Activated naive CD8-positive, alpha-beta T cell (primary cell): Measurements from ENCODE around the gene GLRA3.
"Not testable (repeated sequence)": the region's sequence is repeated elsewhere in the genome, so short reads cannot be mapped to it uniquely, and the experiment has no call there.

Source experiments
- H3K27ac Mint-ChIP-seq: one replicate; pipeline ENCODE4 v1.8.0; 2021; ENCODE audit warnings: mixed read lengths
- H3K27me3 Mint-ChIP-seq: one replicate; pipeline ENCODE4 v1.8.0; 2021; ENCODE audit warnings: mixed read lengths
- H3K36me3 Mint-ChIP-seq: one replicate; pipeline ENCODE4 v1.8.0; 2021; ENCODE audit warnings: mixed read lengths
- H3K4me1 Mint-ChIP-seq: one replicate; pipeline ENCODE4 v1.8.0; 2021; ENCODE audit warnings: low read depth, mixed read lengths
- H3K4me3 Mint-ChIP-seq: one replicate; pipeline ENCODE4 v1.8.0; 2021; ENCODE audit warnings: mild to moderate bottlenecking, mixed read lengths
- H3K9me3 Mint-ChIP-seq: one replicate; pipeline ENCODE4 v1.8.0; 2021; ENCODE audit warnings: low read depth, mixed read lengths

GLRA3 gene

GRCh38 chr4:174629907-174630450, 199.1 kb downstream of the GLRA3 start:
- H3K4me1 Mint-ChIP-seq, H3K9me3 Mint-ChIP-seq, H3K36me3 Mint-ChIP-seq, H3K27me3 Mint-ChIP-seq, H3K4me3 Mint-ChIP-seq, H3K27ac Mint-ChIP-seq: not testable (repeated sequence)

- Mint-ChIP-seq H3K4me3 (no peak overlapping the region), H3K4me1 (no peaks in the 10 kb centered on the region), H3K9me3 (no peaks in the 10 kb centered on the region), H3K27ac (no peak overlapping the region), H3K36me3 (no peaks in the 10 kb centered on the region), H3K27me3 (no peaks in the 10 kb centered on the region)
These were observed 199.8 kb downstream of the GLRA3 start for GRCh38 chr4:174629265-174629664.

GRCh38 chr4:174628191-174628590, 200.9 kb downstream of the GLRA3 start:
- Mint-ChIP-seq H3K27me3 (no peaks in the 10 kb centered on the region), H3K36me3 (no peaks in the 10 kb centered on the region), H3K27ac (no peak overlapping the region), H3K4me1 (no peaks in the 10 kb centered on the region), H3K4me3 (no peak overlapping the region), H3K9me3 (no peaks in the 10 kb centered on the region)

GRCh38 chr4:174627473-174627872, 201.6 kb downstream of the GLRA3 start:
- Mint-ChIP-seq H3K36me3 (no peaks in the 10 kb centered on the region), H3K9me3 (no peaks in the 10 kb centered on the region), H3K27ac (no peak overlapping the region), H3K4me1 (no peaks in the 10 kb centered on the region), H3K4me3 (no peak overlapping the region), H3K27me3 (no peaks in the 10 kb centered on the region)

GRCh38 chr4:174626342-174627008, 202.6 kb downstream of the GLRA3 start:
- H3K27me3 Mint-ChIP-seq = no peaks in the 10 kb centered on the region
- H3K9me3 Mint-ChIP-seq = no peaks in the 10 kb centered on the region
- H3K4me1 Mint-ChIP-seq = no peaks in the 10 kb centered on the region
- H3K36me3 Mint-ChIP-seq = no peaks in the 10 kb centered on the region
- no peak overlapping the region for H3K4me3 Mint-ChIP-seq
- no peak overlapping the region for H3K27ac Mint-ChIP-seq

GRCh38 chr4:174616661-174617060, 212.4 kb downstream of the GLRA3 start:
- Mint-ChIP-seq H3K27me3 (peaks cover 2% of the 10 kb centered on the region), H3K9me3 (no peaks in the 10 kb centered on the region), H3K36me3 (no peaks in the 10 kb centered on the region), H3K27ac (no peak overlapping the region), H3K4me1 (peaks cover 1% of the 10 kb centered on the region), H3K4me3 (no peak overlapping the region)

- H3K4me1 Mint-ChIP-seq = peaks cover 1% of the 10 kb centered on the region
- no peaks in the 10 kb centered on the region for H3K9me3 Mint-ChIP-seq
- no peaks in the 10 kb centered on the region for H3K27me3 Mint-ChIP-seq
- no peaks in the 10 kb centered on the region for H3K36me3 Mint-ChIP-seq
- no peak overlapping the region for H3K4me3 Mint-ChIP-seq
- no peak overlapping the region for H3K27ac Mint-ChIP-seq
These were observed 215.1 kb downstream of the GLRA3 start for GRCh38 chr4:174613979-174614378.

- Mint-ChIP-seq H3K9me3 (no peaks in the 10 kb centered on the region), H3K4me3 (no peak overlapping the region), H3K27ac (no peak overlapping the region), H3K4me1 (peaks cover 1% of the 10 kb centered on the region), H3K27me3 (no peaks in the 10 kb centered on the region), H3K36me3 (no peaks in the 10 kb centered on the region)
These were observed 217.3 kb downstream of the GLRA3 start for GRCh38 chr4:174611792-174612191.

GRCh38 chr4:174607792-174608191, 221.3 kb downstream of the GLRA3 start:
- Mint-ChIP-seq H3K36me3 (no peaks in the 10 kb centered on the region), H3K4me1 (no peaks in the 10 kb centered on the region), H3K9me3 (no peaks in the 10 kb centered on the region), H3K27me3 (no peaks in the 10 kb centered on the region), H3K4me3 (no peak overlapping the region), H3K27ac (no peak overlapping the region)

GRCh38 chr4:174604198-174604597, 224.8 kb downstream of the GLRA3 start:
- Mint-ChIP-seq H3K9me3 (no peaks in the 10 kb centered on the region), H3K27ac (no peak overlapping the region), H3K4me1 (no peaks in the 10 kb centered on the region), H3K36me3 (no peaks in the 10 kb centered on the region), H3K4me3 (no peak overlapping the region), H3K27me3 (no peaks in the 10 kb centered on the region)

- Mint-ChIP-seq H3K4me3 (no peak overlapping the region), H3K27me3 (no peaks in the 10 kb centered on the region), H3K9me3 (peaks cover 4% of the 10 kb centered on the region), H3K27ac (no peak overlapping the region), H3K4me1 (no peaks in the 10 kb centered on the region), H3K36me3 (no peaks in the 10 kb centered on the region)
These were observed 228.7 kb downstream of the GLRA3 start for GRCh38 chr4:174600391-174600790.

GRCh38 chr4:174598800-174599199, 230.2 kb downstream of the GLRA3 start:
- no peak overlapping the region for H3K4me3 Mint-ChIP-seq
- no peaks in the 10 kb centered on the region for H3K4me1 Mint-ChIP-seq
- H3K36me3 Mint-ChIP-seq = no peaks in the 10 kb centered on the region
- H3K9me3 Mint-ChIP-seq = peaks cover 4% of the 10 kb centered on the region
- no peak overlapping the region for H3K27ac Mint-ChIP-seq
- H3K27me3 Mint-ChIP-seq = no peaks in the 10 kb centered on the region

- H3K9me3 Mint-ChIP-seq = peaks cover 9% of the 10 kb centered on the region
- H3K4me3 Mint-ChIP-seq = no peak overlapping the region
- H3K27ac Mint-ChIP-seq = no peak overlapping the region
- H3K27me3 Mint-ChIP-seq = no peaks in the 10 kb centered on the region
- H3K4me1 Mint-ChIP-seq = peaks cover 6% of the 10 kb centered on the region
- H3K36me3 Mint-ChIP-seq = no peaks in the 10 kb centered on the region
These were observed 232.5 kb downstream of the GLRA3 start for GRCh38 chr4:174596513-174596912.

GRCh38 chr4:174595141-174595929, 233.7 kb downstream of the GLRA3 start:
- Mint-ChIP-seq H3K4me3 (no peak overlapping the region), H3K27me3 (no peaks in the 10 kb centered on the region), H3K4me1 (peaks cover 14% of the 10 kb centered on the region), H3K27ac (no peak overlapping the region), H3K9me3 (peaks cover 9% of the 10 kb centered on the region), H3K36me3 (no peaks in the 10 kb centered on the region)

- no peaks in the 10 kb centered on the region for H3K27me3 Mint-ChIP-seq
- H3K36me3 Mint-ChIP-seq = no peaks in the 10 kb centered on the region
- no peak overlapping the region for H3K27ac Mint-ChIP-seq
- H3K4me1 Mint-ChIP-seq = peaks cover 14% of the 10 kb centered on the region
- H3K9me3 Mint-ChIP-seq = peaks cover 7% of the 10 kb centered on the region
- no peak overlapping the region for H3K4me3 Mint-ChIP-seq
These were observed 235.3 kb downstream of the GLRA3 start for GRCh38 chr4:174593701-174594100.
